ENCODE results near the gene KRT72. TPM values are rescaled to one million over a fixed set of nuclear protein-coding genes. Genes with fewer than 3 reads are reported as not detected.

The KRT72 gene
- total RNA-seq, 1 experiment from 2014 or later, result 0.17 TPM

DNA sequence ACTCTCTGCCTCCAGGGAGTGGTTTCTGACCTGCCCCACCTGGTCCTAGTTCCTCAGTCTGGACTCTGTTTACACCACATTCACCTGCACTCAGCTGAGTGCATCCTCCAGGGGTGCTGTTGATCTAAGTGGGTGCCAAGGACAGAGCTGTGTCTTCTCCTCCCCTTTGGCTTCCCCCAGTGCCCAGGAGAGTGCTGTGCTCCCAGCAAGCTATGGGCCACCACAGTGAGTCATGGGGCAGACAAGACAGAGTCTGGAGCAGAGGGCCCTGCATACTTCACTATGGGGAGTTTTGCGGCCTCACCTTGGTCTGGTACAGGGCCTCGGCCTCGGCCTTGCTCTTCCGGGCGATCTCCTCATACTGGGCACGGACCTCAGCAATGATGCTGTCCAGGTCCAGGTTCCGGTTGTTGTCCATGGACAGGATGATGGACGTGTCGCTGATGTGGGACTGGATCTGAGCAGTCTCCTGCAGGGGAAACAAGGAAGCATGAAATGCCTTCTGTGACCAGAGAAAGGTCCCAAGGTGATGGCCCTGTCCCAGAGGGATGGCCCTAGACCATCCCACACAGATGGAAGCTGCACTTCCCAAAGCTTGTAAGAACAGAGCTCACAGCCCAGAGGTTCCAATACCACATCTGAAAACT lies 12.2 kb upstream of the KRT72 start:
- ATAC-seq, result no peak
- intact Hi-C loops (cut with micrococcal nuclease), result no loop called here
- ChIA-PET POLR2A (no interaction called here), RAD21 (ENCODE audit: low non-redundant PET in 1 of 2, low total read pairs in 2 of 2, uncharacterized antibody in 2 of 2, unreplicated experiment in 2 of 2) (no interaction called here), CTCF (interaction anchor here (2.1 kb wide), 1 partner anchor 266 kb away, joined by 6 read pairs; no protein-coding TSS in a partner anchor)
- no TSS peak for BruUV-seq (replicated peaks)
- H3K79me2 ChIP-seq (ENCODE audit: insufficient read depth, low read length), result no peaks in the 10 kb centered on the region
- H3K4me3 ChIP-seq (replicated peaks in 1 of 2; ENCODE audit: low read depth in 1 of 2, low read length in 2 of 2), result no peak overlapping the region
- H3K9me2 ChIP-seq (ENCODE audit: insufficient read depth), result no peaks in the 10 kb centered on the region
- TF ChIP-seq YY1 (IDR thresholded peaks at IDR 0.05; ENCODE audit: extremely low read depth, insufficient replicate concordance, low read depth, low read length), result no peak
- no peak for TF ChIP-seq CTCF (IDR thresholded peaks at IDR 0.05 in 2 of 3, conservative IDR thresholded peaks at IDR 0.05 in 1 of 3; ENCODE audit: borderline replicate concordance in 1 of 3, insufficient read depth in 1 of 3, low read depth in 2 of 3, low read length in 2 of 3)
- no peak for TF ChIP-seq ZBTB33 (IDR thresholded peaks at IDR 0.05; ENCODE audit: extremely low read depth, insufficient replicate concordance, low read length)
- TF ChIP-seq POLR2A (IDR thresholded peaks at IDR 0.05; ENCODE audit: borderline replicate concordance, extremely low read depth, insufficient read depth, insufficient read length), result no peak
- no peak for TF ChIP-seq MAX (IDR thresholded peaks at IDR 0.05)
- TF ChIP-seq SRF (IDR thresholded peaks at IDR 0.05; ENCODE audit: low read depth), result no peak
- TF ChIP-seq ZNF274 (IDR thresholded peaks at IDR 0.05; ENCODE audit: low read depth, low read length), result no peak
- no peak for TF ChIP-seq POLR2AphosphoS5 (IDR thresholded peaks at IDR 0.05; ENCODE audit: low read depth, low read length)
- no peaks in the 10 kb centered on the region for H3K36me3 ChIP-seq (ENCODE audit: control insufficient read depth in 1 of 2, insufficient read depth in 2 of 2, low read length in 2 of 2)
- no peak overlapping the region for H3K9ac ChIP-seq (ENCODE audit: low read length)
- H4K20me1 ChIP-seq (ENCODE audit: insufficient read depth), result no peaks in the 10 kb centered on the region
- no peaks in the 10 kb centered on the region for H3K4me1 ChIP-seq (ENCODE audit: control insufficient read depth in 1 of 2, insufficient read depth in 2 of 2, low read length in 2 of 2)
- H3K9me3 ChIP-seq (ENCODE audit: control insufficient read depth in 1 of 2, insufficient read depth in 1 of 2, low read depth in 1 of 2, low read length in 2 of 2), result no peaks in the 10 kb centered on the region
- no peak overlapping the region for H3K27ac ChIP-seq (ENCODE audit: low read depth, low read length)
- no peaks in the 10 kb centered on the region for H3K27me3 ChIP-seq (ENCODE audit: insufficient read depth, low read length)
- no peak overlapping the region for H3K4me2 ChIP-seq (ENCODE audit: low read length)
- no peak overlapping the region for H2AFZ ChIP-seq (ENCODE audit: low read depth, low read length, poor library complexity, severe bottlenecking)
- DNase-seq (ENCODE audit: low read depth, low spot score), result no peak

All from HCT116 (cell line).